ENCODE data around the gene CCDC12. TPM values are rescaled to one million over a fixed set of nuclear protein-coding genes. Genes with fewer than 3 reads are reported as not detected.

CCDC12 gene
- total and polyA plus RNA-seq, 9 of the 15 experiments (the other 6 are each of a cell fraction or from before 2014, with no cell fraction given), result 8.9 to 201 (median 86.9) TPM

DNA sequence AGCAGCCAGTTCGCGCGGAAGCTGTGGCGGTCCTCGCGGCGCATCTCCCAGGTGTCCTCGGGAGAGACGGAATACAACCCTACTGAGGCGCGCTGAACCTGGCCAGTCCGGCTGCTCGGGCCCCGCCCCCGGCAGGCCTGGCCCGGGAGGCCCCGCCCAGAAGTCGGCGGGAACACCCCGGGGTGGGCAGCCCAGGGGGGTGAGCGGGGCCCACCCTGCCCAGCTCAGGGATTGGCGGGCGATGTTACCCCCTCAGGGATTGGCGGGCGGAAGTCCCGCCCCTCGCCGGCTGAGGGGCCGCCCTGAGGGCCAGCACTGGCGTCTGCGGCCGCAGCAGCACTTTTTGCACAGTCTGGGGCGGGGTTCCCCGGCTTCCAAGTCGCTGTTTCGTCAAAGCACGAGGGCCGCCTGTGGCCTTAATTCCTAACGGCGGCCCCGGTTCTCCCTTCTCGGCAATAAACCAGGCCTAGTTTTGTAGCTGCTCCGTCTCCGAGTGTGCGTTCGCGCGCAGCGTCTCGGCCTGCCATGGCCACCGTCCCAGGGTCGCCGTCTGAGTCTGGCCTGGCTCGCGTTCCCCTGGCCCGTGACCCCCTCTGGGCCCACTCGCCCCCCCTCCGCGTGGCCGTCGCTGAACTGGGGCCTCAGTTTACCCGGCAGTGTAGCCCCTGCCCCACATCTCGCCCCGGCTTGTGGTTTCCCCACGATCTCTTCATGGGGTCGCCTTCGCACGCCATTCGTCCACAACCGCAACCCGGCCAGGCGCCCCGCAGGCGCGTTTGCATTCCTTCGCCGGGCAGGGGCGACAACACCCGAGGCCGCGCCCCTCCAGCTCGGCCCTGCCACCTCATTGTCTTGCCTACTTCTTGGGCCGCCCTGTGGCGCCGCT, 32.9 kb upstream of the CCDC12 start (continued):
- TF ChIP-seq, protein P1, sequence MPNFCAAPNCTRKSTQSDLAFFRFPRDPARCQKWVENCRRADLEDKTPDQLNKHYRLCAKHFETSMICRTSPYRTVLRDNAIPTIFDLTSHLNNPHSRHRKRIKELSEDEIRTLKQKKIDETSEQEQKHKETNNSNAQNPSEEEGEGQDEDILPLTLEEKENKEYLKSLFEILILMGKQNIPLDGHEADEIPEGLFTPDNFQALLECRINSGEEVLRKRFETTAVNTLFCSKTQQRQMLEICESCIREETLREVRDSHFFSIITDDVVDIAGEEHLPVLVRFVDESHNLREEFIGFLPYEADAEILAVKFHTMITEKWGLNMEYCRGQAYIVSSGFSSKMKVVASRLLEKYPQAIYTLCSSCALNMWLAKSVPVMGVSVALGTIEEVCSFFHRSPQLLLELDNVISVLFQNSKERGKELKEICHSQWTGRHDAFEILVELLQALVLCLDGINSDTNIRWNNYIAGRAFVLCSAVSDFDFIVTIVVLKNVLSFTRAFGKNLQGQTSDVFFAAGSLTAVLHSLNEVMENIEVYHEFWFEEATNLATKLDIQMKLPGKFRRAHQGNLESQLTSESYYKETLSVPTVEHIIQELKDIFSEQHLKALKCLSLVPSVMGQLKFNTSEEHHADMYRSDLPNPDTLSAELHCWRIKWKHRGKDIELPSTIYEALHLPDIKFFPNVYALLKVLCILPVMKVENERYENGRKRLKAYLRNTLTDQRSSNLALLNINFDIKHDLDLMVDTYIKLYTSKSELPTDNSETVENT (CRISPR knock-in tag; IDR thresholded peaks at IDR 0.05), result no peak
- TF ChIP-seq, protein P2, sequence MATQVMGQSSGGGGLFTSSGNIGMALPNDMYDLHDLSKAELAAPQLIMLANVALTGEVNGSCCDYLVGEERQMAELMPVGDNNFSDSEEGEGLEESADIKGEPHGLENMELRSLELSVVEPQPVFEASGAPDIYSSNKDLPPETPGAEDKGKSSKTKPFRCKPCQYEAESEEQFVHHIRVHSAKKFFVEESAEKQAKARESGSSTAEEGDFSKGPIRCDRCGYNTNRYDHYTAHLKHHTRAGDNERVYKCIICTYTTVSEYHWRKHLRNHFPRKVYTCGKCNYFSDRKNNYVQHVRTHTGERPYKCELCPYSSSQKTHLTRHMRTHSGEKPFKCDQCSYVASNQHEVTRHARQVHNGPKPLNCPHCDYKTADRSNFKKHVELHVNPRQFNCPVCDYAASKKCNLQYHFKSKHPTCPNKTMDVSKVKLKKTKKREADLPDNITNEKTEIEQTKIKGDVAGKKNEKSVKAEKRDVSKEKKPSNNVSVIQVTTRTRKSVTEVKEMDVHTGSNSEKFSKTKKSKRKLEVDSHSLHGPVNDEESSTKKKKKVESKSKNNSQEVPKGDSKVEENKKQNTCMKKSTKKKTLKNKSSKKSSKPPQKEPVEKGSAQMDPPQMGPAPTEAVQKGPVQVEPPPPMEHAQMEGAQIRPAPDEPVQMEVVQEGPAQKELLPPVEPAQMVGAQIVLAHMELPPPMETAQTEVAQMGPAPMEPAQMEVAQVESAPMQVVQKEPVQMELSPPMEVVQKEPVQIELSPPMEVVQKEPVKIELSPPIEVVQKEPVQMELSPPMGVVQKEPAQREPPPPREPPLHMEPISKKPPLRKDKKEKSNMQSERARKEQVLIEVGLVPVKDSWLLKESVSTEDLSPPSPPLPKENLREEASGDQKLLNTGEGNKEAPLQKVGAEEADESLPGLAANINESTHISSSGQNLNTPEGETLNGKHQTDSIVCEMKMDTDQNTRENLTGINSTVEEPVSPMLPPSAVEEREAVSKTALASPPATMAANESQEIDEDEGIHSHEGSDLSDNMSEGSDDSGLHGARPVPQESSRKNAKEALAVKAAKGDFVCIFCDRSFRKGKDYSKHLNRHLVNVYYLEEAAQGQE (IDR thresholded peaks at IDR 0.05; ENCODE audit: borderline replicate concordance), result no peak
- TF ChIP-seq, protein P2 (CRISPR knock-in tag; IDR thresholded peaks at IDR 0.05; ENCODE audit: low read depth), result no peak
- TF ChIP-seq RAD51 (IDR thresholded peaks at IDR 0.05; ENCODE audit: borderline replicate concordance, low read depth) (no peak), ZNF780A (CRISPR knock-in tag; IDR thresholded peaks at IDR 0.05) (no peak), ZNF124 (CRISPR knock-in tag; IDR thresholded peaks at IDR 0.05) (no peak), PTTG1 (tag; IDR thresholded peaks at IDR 0.05; ENCODE audit: low read depth) (no peak), FOXJ2 (tag; IDR thresholded peaks at IDR 0.05) (no peak), IFI16 (CRISPR knock-in tag; IDR thresholded peaks at IDR 0.05) (no peak), ZNF184 (CRISPR knock-in tag; IDR thresholded peaks at IDR 0.05) (no peak), CEBPG (CRISPR knock-in tag; IDR thresholded peaks at IDR 0.05) (no peak), CEBPG (tag; conservative IDR thresholded peaks at IDR 0.05 in 1 of 2, IDR thresholded peaks at IDR 0.05 in 1 of 2) (no peak), PRPF4 (IDR thresholded peaks at IDR 0.05; ENCODE audit: insufficient read depth, low read depth, low read length, poor library complexity, severe bottlenecking) (peak; percentile 37)
- TF ChIP-seq, protein P3, sequence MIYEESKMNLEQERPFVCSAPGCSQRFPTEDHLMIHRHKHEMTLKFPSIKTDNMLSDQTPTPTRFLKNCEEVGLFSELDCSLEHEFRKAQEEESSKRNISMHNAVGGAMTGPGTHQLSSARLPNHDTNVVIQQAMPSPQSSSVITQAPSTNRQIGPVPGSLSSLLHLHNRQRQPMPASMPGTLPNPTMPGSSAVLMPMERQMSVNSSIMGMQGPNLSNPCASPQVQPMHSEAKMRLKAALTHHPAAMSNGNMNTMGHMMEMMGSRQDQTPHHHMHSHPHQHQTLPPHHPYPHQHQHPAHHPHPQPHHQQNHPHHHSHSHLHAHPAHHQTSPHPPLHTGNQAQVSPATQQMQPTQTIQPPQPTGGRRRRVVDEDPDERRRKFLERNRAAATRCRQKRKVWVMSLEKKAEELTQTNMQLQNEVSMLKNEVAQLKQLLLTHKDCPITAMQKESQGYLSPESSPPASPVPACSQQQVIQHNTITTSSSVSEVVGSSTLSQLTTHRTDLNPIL (CRISPR knock-in tag; IDR thresholded peaks at IDR 0.05), result no peak
